Omental fat pad (tissue), 4 donors: ENCODE data around the gene CTAGE1. TPM values are rescaled to one million over a fixed set of nuclear protein-coding genes. Genes with fewer than 3 reads are reported as not detected.

ENCODE experiments used
- ATAC-seq: fragments of 150-250 bp; one replicate; pipeline ENCODE4 v1.9.1; 2016; ENCODE audit warnings: mild to moderate bottlenecking, moderate library complexity; ENCODE audit not compliant: low FRiP score
- DNase-seq: peaks from one replicate; pipeline ENCODE4 v3.0.0-alpha.2; 2019; ENCODE audit warnings: low spot score
- CTCF ChIP-seq, 3 donors: fragments of 450-650 bp; IDR thresholded peaks; one replicate each; pipeline ENCODE4 v1.5.1; 2016 to 2017; ENCODE audit warnings: antibody characterized with exemption in 3 of 3, mild to moderate bottlenecking in 3 of 3, moderate library complexity in 2 of 3
- total RNA-seq, 4 donors: library from RNA; depleted of rRNA; stranded (reverse); fragments of >200 nt; gene quantifications; one replicate each; pipeline ENCODE4 v1.1.0, GENCODE V29; 2016

Gene CTAGE1
- total RNA-seq, 4 donors from 2014 or later, result not detected

GRCh38 chr18:22434973-22435608 lies 17.4 kb upstream of the CTAGE1 start:
- TF ChIP-seq CTCF (IDR thresholded peaks at IDR 0.05), result no peak
- no peak for ATAC-seq
- no peak for DNase-seq

DNA sequence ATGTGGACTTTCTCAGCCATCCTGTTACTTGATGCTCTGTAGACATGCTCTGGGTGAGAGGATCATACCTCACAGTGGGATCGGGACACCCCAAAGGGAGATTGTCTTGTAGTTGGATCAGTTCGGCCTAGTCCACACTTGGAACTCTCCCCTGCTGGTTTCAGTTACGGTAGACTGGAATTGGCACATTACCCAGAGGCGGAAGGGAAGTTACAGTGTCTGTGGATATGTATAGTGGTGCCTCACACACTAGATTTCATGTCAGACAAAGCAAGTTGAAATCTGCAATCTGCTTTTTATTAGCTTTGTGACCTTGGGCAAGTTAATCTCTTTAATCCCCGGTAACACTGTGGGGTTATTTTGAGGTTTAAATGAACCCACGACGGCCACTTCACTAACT lies 16.2 kb upstream of the CTAGE1 start:
- TF ChIP-seq CTCF (IDR thresholded peaks at IDR 0.05), result no peak
- ATAC-seq, result no peak
- no peak for DNase-seq

GRCh38 chr18:22432657-22433137 lies 15.0 kb upstream of the CTAGE1 start:
- no peak for TF ChIP-seq CTCF (IDR thresholded peaks at IDR 0.05)
- peak; percentile 90 for ATAC-seq
- DNase-seq, result peak; percentile 37

- no peak for DNase-seq
- no peak for TF ChIP-seq CTCF (IDR thresholded peaks at IDR 0.05)
- ATAC-seq, result no peak
Observed at GRCh38 chr18:22429564-22429963, 11.8 kb upstream of the CTAGE1 start.

GRCh38 chr18:22428672-22429071 lies 11.0 kb upstream of the CTAGE1 start:
- no peak for TF ChIP-seq CTCF (IDR thresholded peaks at IDR 0.05)
- DNase-seq, result no peak
- no peak for ATAC-seq

- no peak for TF ChIP-seq CTCF (IDR thresholded peaks at IDR 0.05)
- ATAC-seq (no peak), DNase-seq (no peak)
Observed at GRCh38 chr18:22427822-22428549, 10.3 kb upstream of the CTAGE1 start.

DNA sequence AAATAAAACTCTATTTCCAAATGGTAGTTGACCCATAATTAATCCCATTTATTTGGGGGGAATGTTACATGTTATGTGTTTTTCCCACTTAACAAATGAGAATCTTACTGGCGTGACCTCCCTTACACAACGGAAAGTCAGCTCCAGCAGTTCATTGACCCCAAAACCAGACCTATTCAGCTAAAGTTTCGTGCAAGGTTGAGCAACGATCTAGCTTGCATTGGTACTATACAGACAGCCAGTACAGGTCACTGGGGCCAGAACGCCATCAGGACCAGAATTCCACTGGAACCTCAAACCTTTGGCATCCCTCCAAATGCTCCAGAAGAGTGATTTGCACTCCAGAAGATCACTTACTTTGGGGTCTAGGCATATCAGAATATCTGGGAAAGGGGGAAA lies 6.8 kb upstream of the CTAGE1 start:
- no peak for ATAC-seq
- no peak for TF ChIP-seq CTCF (IDR thresholded peaks at IDR 0.05)
- DNase-seq, result no peak
